Motor neuron (in vitro differentiated cells): ENCODE measurements around the gene REV1. TPM values are rescaled to one million over a fixed set of nuclear protein-coding genes. Genes with fewer than 3 reads are reported as not detected.
"Not testable (repeated sequence)": the region's sequence is repeated elsewhere in the genome, so short reads cannot be mapped to it uniquely, and the experiment has no call there.

Source experiments
- ATAC-seq, 8 experiments: fragments of 200-7000 bp; cut with Tn5 transposase; replicated peaks in 6 of 8; 2 replicates each; pipeline ENCODE4 v1.8.0; 2021; ENCODE audit warnings: mild to moderate bottlenecking in 8 of 8, moderate library complexity in 8 of 8
- H3K27ac ChIP-seq, 2 donors: fragments of 250-450 bp; sonication (Bioruptor Pico); 2 replicates each; pipeline ENCODE4 v1.9.0; 2021; ENCODE audit warnings: antibody characterized with exemption in 2 of 2, mild to moderate bottlenecking in 2 of 2, moderate library complexity in 1 of 2
- H3K4me1 ChIP-seq, 2 donors: fragments of 250-450 bp; sonication (Bioruptor Pico); replicated peaks in 1 of 2; 2 replicates each; pipeline ENCODE4 v1.6.1; 2021; ENCODE audit warnings: antibody characterized with exemption in 2 of 2, mild to moderate bottlenecking in 2 of 2, moderate library complexity in 1 of 2
- H3K4me3 ChIP-seq, 5 donors: fragments of 250-450 bp; sonication (Bioruptor Pico); 2 replicates each; pipeline ENCODE4 v1.9.0; 2021; ENCODE audit warnings: antibody characterized with exemption in 5 of 5, mild to moderate bottlenecking in 5 of 5, moderate library complexity in 4 of 5
- WGBS, 10 experiments: fragments of 450-650 bp; shearing (Covaris generic); methylation state at CpG; one replicate each; pipeline ENCODE4 v1.0.0; 2022; 5-methylcytosine and 5-hydroxymethylcytosine counted together
- in situ Hi-C, 9 experiments: fragments of 400-800 bp; cut with MboI; loops; one replicate each; pipeline ENCODE4 v1.15.0; 2021; ENCODE audit warnings: low sequenced_read_pairs in 9 of 9, low pct_unique_long_range_greater_than_20kb in 2 of 9; ENCODE audit not compliant: unreplicated experiment in 9 of 9
- total RNA-seq, 8 experiments: library from RNA; unstranded; fragments of 300-600 nt; gene quantifications; 2 replicates each; pipeline versions ENCODE4 v1.2.3 to v1.2.4, GENCODE V29; 2022

Gene REV1
- total RNA-seq, result 10 to 100 TPM; 18.8 to 66.7 (median 34.5) TPM

GRCh38 chr2:99489761-99490622 lies at the start of gene REV1:
TSS of gene REV1 (minus strand) at chr2:99490017. CDS start at chr2:99464975, 25,042 bp downstream.
- 0% methylated on average over 1 to 13 of the region's 113 CpGs; no CpG with 5 or more reads in 6 of the 10 experiments for WGBS, 10 experiments
- Histone ChIP-seq H3K27ac (peak within 1 kb of the TSS; percentile 93 to 97), H3K4me3 (peak within 1 kb of the TSS; percentile 71 to 99 (median 78)), H3K4me1 (peaks cover 3 to 8% of the 10 kb centered on the region in 2 donors)
- in situ Hi-C loops, result loop anchor here in 1 of 9 experiments (25.0 kb wide), 1 partner anchor 303 kb away; the partner anchor contains the start of genes MITD1 and MRPL30
- peak; percentile 73 to 88 (median 86) for ATAC-seq

GRCh38 chr2:99537910-99538485 lies 48.2 kb upstream of the REV1 start:
- Histone ChIP-seq H3K4me3 (no peak overlapping the region), H3K4me1 (no peaks in the 10 kb centered on the region), H3K27ac (no peak overlapping the region)
- no peak for ATAC-seq
- in situ Hi-C loops, result no loop called here
- 29 to 100% (median 88%) methylated on average over 1 to 4 of the region's 4 CpGs for WGBS, 10 experiments

GRCh38 chr2:99524056-99524455 lies 34.2 kb upstream of the REV1 start:
- no peaks in the 10 kb centered on the region for H3K4me1 ChIP-seq
- WGBS, 10 experiments, result 60 to 100% (median 83%) methylated on average over 1 to 2 of the region's 2 CpGs; no CpG with 5 or more reads in 3 of the 10 experiments
- ATAC-seq, result no peak
- no peak overlapping the region for H3K27ac ChIP-seq
- in situ Hi-C loops, result no loop called here
- H3K4me3 ChIP-seq, result no peak overlapping the region

GRCh38 chr2:99522157-99522556 lies 32.3 kb upstream of the REV1 start:
- Histone ChIP-seq H3K4me1 (no peaks in the 10 kb centered on the region), H3K27ac (no peak overlapping the region), H3K4me3 (no peak overlapping the region)
- 0 to 100% (median 67%) methylated on average over 1 to 2 of the region's 2 CpGs; no CpG with 5 or more reads in 1 of the 10 experiments for WGBS, 10 experiments
- ATAC-seq, result no peak
- in situ Hi-C loops, result no loop called here

GRCh38 chr2:99520813-99521212 lies 31.0 kb upstream of the REV1 start:
- WGBS, 10 experiments, result 14 to 100% (median 83%) methylated on average over 1 to 3 of the region's 3 CpGs; no CpG with 5 or more reads in 4 of the 10 experiments
- in situ Hi-C loops, result no loop called here
- H3K4me3 ChIP-seq, result no peak overlapping the region
- ATAC-seq, result no peak
- no peak overlapping the region for H3K27ac ChIP-seq
- no peaks in the 10 kb centered on the region for H3K4me1 ChIP-seq

GRCh38 chr2:99520195-99520594 lies 30.4 kb upstream of the REV1 start:
- Histone ChIP-seq H3K27ac (no peak overlapping the region), H3K4me1 (no peaks in the 10 kb centered on the region), H3K4me3 (no peak overlapping the region)
- peak in 3 of 8 experiments; percentile 30 to 58 (median 52) for ATAC-seq
- WGBS, 10 experiments, result 30 to 100% (median 80%) methylated on average over 1 to 4 of the region's 4 CpGs; no CpG with 5 or more reads in 1 of the 10 experiments
- in situ Hi-C loops, result no loop called here

GRCh38 chr2:99514357-99514756 lies 24.5 kb upstream of the REV1 start:
- in situ Hi-C loops, result no loop called here
- Histone ChIP-seq H3K4me3 (no peak overlapping the region), H3K27ac (no peak overlapping the region), H3K4me1 (no peaks in the 10 kb centered on the region)
- ATAC-seq, result no peak
- WGBS, 10 experiments, result 35 to 100% (median 92%) methylated on average over 2 to 4 of the region's 4 CpGs; no CpG with 5 or more reads in 1 of the 10 experiments

- H3K4me3 ChIP-seq, result no peak overlapping the region
- no peaks in the 10 kb centered on the region for H3K4me1 ChIP-seq
- in situ Hi-C loops, result no loop called here
- no peak for ATAC-seq
- no peak overlapping the region for H3K27ac ChIP-seq
- 0 to 100% (median 78%) methylated on average over 1 of the region's 1 CpG; no CpG with 5 or more reads in 1 of the 10 experiments for WGBS, 10 experiments
Measured at GRCh38 chr2:99512181-99512591, 22.4 kb upstream of the REV1 start.

GRCh38 chr2:99509387-99509786 lies 19.6 kb upstream of the REV1 start:
- H3K4me1 ChIP-seq, result no peaks in the 10 kb centered on the region
- no peak overlapping the region for H3K4me3 ChIP-seq
- in situ Hi-C loops, result no loop called here
- 33 to 100% (median 78%) methylated on average over 1 to 4 of the region's 4 CpGs for WGBS, 10 experiments
- ATAC-seq, result no peak
- H3K27ac ChIP-seq, result no peak overlapping the region

GRCh38 chr2:99507937-99508818 lies 18.4 kb upstream of the REV1 start:
- Histone ChIP-seq H3K27ac (no peak overlapping the region), H3K4me1 (no peaks in the 10 kb centered on the region), H3K4me3 (no peak overlapping the region)
- ATAC-seq, result peak in 1 of 8 experiments; percentile 57
- in situ Hi-C loops, result no loop called here
- 28 to 93% (median 79%) methylated on average over 2 to 7 of the region's 7 CpGs for WGBS, 10 experiments

- WGBS, 10 experiments, result 20 to 87% (median 77%) methylated on average over 3 to 4 of the region's 4 CpGs
- Histone ChIP-seq H3K4me1 (no peaks in the 10 kb centered on the region), H3K27ac (no peak overlapping the region), H3K4me3 (no peak overlapping the region)
- in situ Hi-C loops, result no loop called here
- no peak for ATAC-seq
Measured at GRCh38 chr2:99504844-99505584, 15.2 kb upstream of the REV1 start.

GRCh38 chr2:99503662-99504416 lies 14.0 kb upstream of the REV1 start:
- ATAC-seq, H3K4me3 ChIP-seq, in situ Hi-C loops, H3K27ac ChIP-seq, H3K4me1 ChIP-seq: not testable (repeated sequence)
- 35 to 100% (median 91%) methylated on average over 2 to 8 of the region's 8 CpGs for WGBS, 10 experiments
